Hippocampal formation (tissue), 2 donors: ENCODE data around the gene RAB3GAP2.
"Not testable (repeated sequence)": the region's sequence is repeated elsewhere in the genome, so short reads cannot be mapped to it uniquely, and the experiment has no call there.

ENCODE experiments used
- DNase-seq, 2 donors: peaks; one replicate each; lab custom pipeline; 2025; lab: John Stamatoyannopoulos, UW

RAB3GAP2 gene

GRCh38 chr1:220149742-220150141, 122.5 kb downstream of the RAB3GAP2 start:
- DNase-seq, result no peak

- DNase-seq, result no peak
These were observed 128.2 kb downstream of the RAB3GAP2 start for GRCh38 chr1:220144051-220144450.

GRCh38 chr1:220139966-220140365, 132.3 kb downstream of the RAB3GAP2 start:
- DNase-seq, result no peak

- no peak for DNase-seq
These were observed 135.1 kb downstream of the RAB3GAP2 start for GRCh38 chr1:220137019-220137786.

GRCh38 chr1:220135755-220136154, 136.5 kb downstream of the RAB3GAP2 start:
- DNase-seq, result no peak

GRCh38 chr1:220129479-220130210, 142.6 kb downstream of the RAB3GAP2 start:
- no peak for DNase-seq

GRCh38 chr1:220127076-220127475, 145.2 kb downstream of the RAB3GAP2 start:
- no peak for DNase-seq

- no peak for DNase-seq
These were observed 147.7 kb downstream of the RAB3GAP2 start for GRCh38 chr1:220124542-220124941.

- no peak for DNase-seq
These were observed 148.4 kb downstream of the RAB3GAP2 start for GRCh38 chr1:220123889-220124288.

- DNase-seq, result no peak
These were observed 149.2 kb downstream of the RAB3GAP2 start for GRCh38 chr1:220123066-220123465.

- DNase-seq, result no peak
These were observed 150.3 kb downstream of the RAB3GAP2 start for GRCh38 chr1:220121791-220122530.

GRCh38 chr1:220119043-220119512, 153.2 kb downstream of the RAB3GAP2 start:
- no peak for DNase-seq

GRCh38 chr1:220113136-220113695, 159.0 kb downstream of the RAB3GAP2 start:
- DNase-seq, result no peak

- not testable (repeated sequence) for DNase-seq
These were observed 159.7 kb downstream of the RAB3GAP2 start for GRCh38 chr1:220112600-220112999.

GRCh38 chr1:220110473-220110872, 161.8 kb downstream of the RAB3GAP2 start:
- DNase-seq, result not testable (repeated sequence)

GRCh38 chr1:220099826-220100225, 172.4 kb downstream of the RAB3GAP2 start:
- DNase-seq, result no peak
